Measurements from ENCODE around the gene IGHMBP2. TPM values are rescaled to one million over a fixed set of nuclear protein-coding genes. Genes with fewer than 3 reads are reported as not detected.

The IGHMBP2 gene
- total RNA-seq, 1 experiment from 2014 or later: 48.7 TPM

GRCh38 chr11:68911731-68912130 is 8.0 kb downstream of the IGHMBP2 start:
- no peaks in the 10 kb centered on the region for H3K27me3 ChIP-seq (replicated peaks; ENCODE audit: insufficient read depth, low read depth, low read length, poor library complexity)
- CTCF ChIA-PET: no interaction called here
- intact Hi-C loops (cut with micrococcal nuclease; ENCODE audit: unreplicated experiment): no loop called here
- no peak overlapping the region for H3K27ac ChIP-seq (ENCODE audit: low read depth, low read length, poor library complexity, severe bottlenecking)
- POLR2A ChIA-PET (ENCODE audit: low non-redundant PET): no interaction called here
- TF ChIP-seq EZH2 (IDR thresholded peaks at IDR 0.05; ENCODE audit: borderline replicate concordance, low read depth, low read length, poor library complexity, severe bottlenecking) (no peak), CTCF (conservative IDR thresholded peaks at IDR 0.05; ENCODE audit: low read depth, low read length) (no peak)
- H3K36me3 ChIP-seq (ENCODE audit: insufficient read depth, low read length, poor library complexity, severe bottlenecking): peaks cover 89% of the 10 kb centered on the region
- BruUV-seq (replicated peaks): no TSS peak
- H3K4me1 ChIP-seq (ENCODE audit: insufficient read depth, low read length, poor library complexity, severe bottlenecking): no peaks in the 10 kb centered on the region
- H3K9me3 ChIP-seq (ENCODE audit: low read depth, low read length, poor library complexity, severe bottlenecking): no peaks in the 10 kb centered on the region
- DNase-seq (ENCODE audit: low spot score): no peak
- H3K4me3 ChIP-seq (ENCODE audit: low read depth, low read length, poor library complexity, severe bottlenecking): no peak overlapping the region

DNA sequence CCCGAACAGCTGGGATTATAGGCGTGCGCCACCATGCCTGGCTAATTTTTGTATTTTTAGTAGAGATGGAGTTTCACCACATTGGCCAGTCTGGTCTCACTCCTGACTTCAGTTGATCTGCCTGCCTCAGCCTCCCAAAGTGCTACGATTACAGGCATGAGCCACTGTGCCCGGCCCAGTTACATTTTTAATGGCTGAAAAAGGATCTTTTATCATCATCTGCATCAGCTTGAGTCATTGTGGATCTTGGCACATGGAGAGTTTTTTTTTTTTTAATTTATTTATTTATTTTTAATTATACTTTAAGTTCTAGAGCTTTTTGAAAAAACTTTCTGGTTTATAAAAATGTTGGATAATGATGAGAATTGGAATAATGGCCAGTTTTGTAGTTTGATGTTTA is 8.6 kb downstream of the IGHMBP2 start:
- Histone ChIP-seq H3K4me3 (ENCODE audit: low read depth, low read length, poor library complexity, severe bottlenecking) (no peak overlapping the region), H3K4me1 (ENCODE audit: insufficient read depth, low read length, poor library complexity, severe bottlenecking) (no peaks in the 10 kb centered on the region), H3K27me3 (replicated peaks; ENCODE audit: insufficient read depth, low read depth, low read length, poor library complexity) (no peaks in the 10 kb centered on the region), H3K9me3 (ENCODE audit: low read depth, low read length, poor library complexity, severe bottlenecking) (no peaks in the 10 kb centered on the region), H3K36me3 (ENCODE audit: insufficient read depth, low read length, poor library complexity, severe bottlenecking) (peaks cover 87% of the 10 kb centered on the region), H3K27ac (ENCODE audit: low read depth, low read length, poor library complexity, severe bottlenecking) (no peak overlapping the region)
- no peak for TF ChIP-seq EZH2 (IDR thresholded peaks at IDR 0.05; ENCODE audit: borderline replicate concordance, low read depth, low read length, poor library complexity, severe bottlenecking)
- no peak for TF ChIP-seq CTCF (conservative IDR thresholded peaks at IDR 0.05; ENCODE audit: low read depth, low read length)
- no TSS peak for BruUV-seq (replicated peaks)
- ChIA-PET POLR2A (ENCODE audit: low non-redundant PET) (no interaction called here), CTCF (no interaction called here)
- no peak for DNase-seq (ENCODE audit: low spot score)
- intact Hi-C loops (cut with micrococcal nuclease; ENCODE audit: unreplicated experiment): no loop called here

- Histone ChIP-seq H3K4me3 (ENCODE audit: low read depth, low read length, poor library complexity, severe bottlenecking) (no peak overlapping the region), H3K9me3 (ENCODE audit: low read depth, low read length, poor library complexity, severe bottlenecking) (no peaks in the 10 kb centered on the region), H3K4me1 (ENCODE audit: insufficient read depth, low read length, poor library complexity, severe bottlenecking) (no peaks in the 10 kb centered on the region), H3K36me3 (ENCODE audit: insufficient read depth, low read length, poor library complexity, severe bottlenecking) (peaks cover 86% of the 10 kb centered on the region), H3K27ac (ENCODE audit: low read depth, low read length, poor library complexity, severe bottlenecking) (no peak overlapping the region), H3K27me3 (replicated peaks; ENCODE audit: insufficient read depth, low read depth, low read length, poor library complexity) (no peaks in the 10 kb centered on the region)
- intact Hi-C loops (cut with micrococcal nuclease; ENCODE audit: unreplicated experiment): no loop called here
- no TSS peak for BruUV-seq (replicated peaks)
- no peak for TF ChIP-seq EZH2 (IDR thresholded peaks at IDR 0.05; ENCODE audit: borderline replicate concordance, low read depth, low read length, poor library complexity, severe bottlenecking)
- TF ChIP-seq CTCF (conservative IDR thresholded peaks at IDR 0.05; ENCODE audit: low read depth, low read length): no peak
- ChIA-PET CTCF (no interaction called here), POLR2A (ENCODE audit: low non-redundant PET) (no interaction called here)
- no peak for DNase-seq (ENCODE audit: low spot score)
Observed at GRCh38 chr11:68913188-68913587, 9.5 kb downstream of the IGHMBP2 start.
